Muscle of leg (tissue), 16 donors: ENCODE results near the gene UQCRFS1. TPM values are rescaled to one million over a fixed set of nuclear protein-coding genes. Genes with fewer than 3 reads are reported as not detected.
A peak's percentile ranks its signal among the peaks of the same experiment; 100 is the strongest.

ENCODE experiments used
- DNase-seq: peaks from one replicate; pipeline ENCODE4 v3.0.0; 2013
- H3K27ac ChIP-seq: one replicate; pipeline ENCODE4 v1.5.1; 2013; ENCODE audit warnings: mild to moderate bottlenecking, low read length, control low read depth
- H3K27me3 ChIP-seq: one replicate; pipeline ENCODE4 v1.6.1; 2013; ENCODE audit warnings: low read length; ENCODE audit not compliant: control insufficient read depth, insufficient read depth
- H3K36me3 ChIP-seq: one replicate; pipeline ENCODE4 v1.6.1; 2013; ENCODE audit warnings: low read length; ENCODE audit not compliant: control insufficient read depth, insufficient read depth
- H3K4me1 ChIP-seq: one replicate; pipeline ENCODE4 v1.6.1; 2013; ENCODE audit warnings: low read length; ENCODE audit not compliant: control insufficient read depth, insufficient read depth
- H3K4me3 ChIP-seq: one replicate; pipeline ENCODE4 v1.5.1; 2013; ENCODE audit warnings: low read length, control low read depth
- H3K9me3 ChIP-seq: replicated peaks from 2 replicates; pipeline ENCODE4 v1.6.1; 2013; ENCODE audit warnings: low read depth, low read length; ENCODE audit not compliant: control insufficient read depth
- WGBS: methylation state at CpG from one replicate; pipeline ENCODE4 v1.1.5; 2013; ENCODE audit warnings: missing lambda C conversion rate; ENCODE audit not compliant: insufficient coverage; 5-methylcytosine and 5-hydroxymethylcytosine counted together
- long read RNA-seq, 11 donors: transcript quantifications; one replicate each; lab custom pipeline, GENCODE V29; 2026
- polyA plus RNA-seq, 8 donors: library from polyadenylated mRNA; unstranded; fragments of 120-200 nt; gene quantifications; one replicate each; pipeline versions ENCODE4 v1.2.1 to v1.2.3, GENCODE V29; 2013; ENCODE audit warnings: inconsistent platforms in 1 of 8, low replicate concordance in 1 of 8; ENCODE audit not compliant: insufficient read length in 8 of 8, insufficient read depth in 1 of 8
- total RNA-seq: library from RNA; stranded (reverse); fragments of 120-200 nt; gene quantifications from one replicate; pipeline ENCODE4 v1.2.4, GENCODE V29; 2013

Gene UQCRFS1
- total RNA-seq = 48.1 TPM
- polyA plus RNA-seq = 10 to 100 TPM; 24.6 to 35.8 (median 31.5) TPM
- long read RNA-seq, donor 1, transcript UQCRFS1-201 (2 exons, 3,475 nt) = major isoform, 84 of 84 reads
- long read RNA-seq, donor 1, partial matches to known transcripts = 0 of 84 reads
- long read RNA-seq, donor 1, other reads (novel, unspliced or antisense) = 0 of 84 reads
- long read RNA-seq, donor 2, transcript UQCRFS1-201 (2 exons, 3,475 nt) = major isoform, 12 of 12 reads
- long read RNA-seq, donor 2, partial matches to known transcripts = 0 of 12 reads
- long read RNA-seq, donor 2, other reads (novel, unspliced or antisense) = 0 of 12 reads
- long read RNA-seq, donor 3, transcript UQCRFS1-201 (2 exons, 3,475 nt) = major isoform, 161 of 161 reads
- long read RNA-seq, donor 3, partial matches to known transcripts = 0 of 161 reads
- long read RNA-seq, donor 3, other reads (novel, unspliced or antisense) = 0 of 161 reads
- long read RNA-seq, donor 4, transcript UQCRFS1-201 (2 exons, 3,475 nt) = major isoform, 115 of 115 reads
- long read RNA-seq, donor 4, partial matches to known transcripts = 0 of 115 reads
- long read RNA-seq, donor 4, other reads (novel, unspliced or antisense) = 0 of 115 reads
- long read RNA-seq, donor 5, transcript UQCRFS1-201 (2 exons, 3,475 nt) = major isoform, 257 of 257 reads
- long read RNA-seq, donor 5, partial matches to known transcripts = 0 of 257 reads
- long read RNA-seq, donor 5, other reads (novel, unspliced or antisense) = 0 of 257 reads
- long read RNA-seq, donor 6, transcript UQCRFS1-201 (2 exons, 3,475 nt) = major isoform, 247 of 247 reads
- long read RNA-seq, donor 6, partial matches to known transcripts = 0 of 247 reads
- long read RNA-seq, donor 6, other reads (novel, unspliced or antisense) = 0 of 247 reads
- long read RNA-seq, donor 7, transcript UQCRFS1-201 (2 exons, 3,475 nt) = major isoform, 125 of 125 reads
- long read RNA-seq, donor 7, partial matches to known transcripts = 0 of 125 reads
- long read RNA-seq, donor 7, other reads (novel, unspliced or antisense) = 0 of 125 reads
- long read RNA-seq, donor 8, transcript UQCRFS1-201 (2 exons, 3,475 nt) = major isoform, 90 of 90 reads
- long read RNA-seq, donor 8, partial matches to known transcripts = 0 of 90 reads
- long read RNA-seq, donor 8, other reads (novel, unspliced or antisense) = 0 of 90 reads
- long read RNA-seq, donor 9, transcript UQCRFS1-201 (2 exons, 3,475 nt) = major isoform, 89 of 89 reads
- long read RNA-seq, donor 9, partial matches to known transcripts = 0 of 89 reads
- long read RNA-seq, donor 9, other reads (novel, unspliced or antisense) = 0 of 89 reads
- long read RNA-seq, donor 10, transcript UQCRFS1-201 (2 exons, 3,475 nt) = major isoform, 173 of 173 reads
- long read RNA-seq, donor 10, partial matches to known transcripts = 0 of 173 reads
- long read RNA-seq, donor 10, other reads (novel, unspliced or antisense) = 0 of 173 reads
- long read RNA-seq, donor 11, transcript UQCRFS1-201 (2 exons, 3,475 nt) = major isoform, 108 of 108 reads
- long read RNA-seq, donor 11, partial matches to known transcripts = 0 of 108 reads
- long read RNA-seq, donor 11, other reads (novel, unspliced or antisense) = 0 of 108 reads

DNA sequence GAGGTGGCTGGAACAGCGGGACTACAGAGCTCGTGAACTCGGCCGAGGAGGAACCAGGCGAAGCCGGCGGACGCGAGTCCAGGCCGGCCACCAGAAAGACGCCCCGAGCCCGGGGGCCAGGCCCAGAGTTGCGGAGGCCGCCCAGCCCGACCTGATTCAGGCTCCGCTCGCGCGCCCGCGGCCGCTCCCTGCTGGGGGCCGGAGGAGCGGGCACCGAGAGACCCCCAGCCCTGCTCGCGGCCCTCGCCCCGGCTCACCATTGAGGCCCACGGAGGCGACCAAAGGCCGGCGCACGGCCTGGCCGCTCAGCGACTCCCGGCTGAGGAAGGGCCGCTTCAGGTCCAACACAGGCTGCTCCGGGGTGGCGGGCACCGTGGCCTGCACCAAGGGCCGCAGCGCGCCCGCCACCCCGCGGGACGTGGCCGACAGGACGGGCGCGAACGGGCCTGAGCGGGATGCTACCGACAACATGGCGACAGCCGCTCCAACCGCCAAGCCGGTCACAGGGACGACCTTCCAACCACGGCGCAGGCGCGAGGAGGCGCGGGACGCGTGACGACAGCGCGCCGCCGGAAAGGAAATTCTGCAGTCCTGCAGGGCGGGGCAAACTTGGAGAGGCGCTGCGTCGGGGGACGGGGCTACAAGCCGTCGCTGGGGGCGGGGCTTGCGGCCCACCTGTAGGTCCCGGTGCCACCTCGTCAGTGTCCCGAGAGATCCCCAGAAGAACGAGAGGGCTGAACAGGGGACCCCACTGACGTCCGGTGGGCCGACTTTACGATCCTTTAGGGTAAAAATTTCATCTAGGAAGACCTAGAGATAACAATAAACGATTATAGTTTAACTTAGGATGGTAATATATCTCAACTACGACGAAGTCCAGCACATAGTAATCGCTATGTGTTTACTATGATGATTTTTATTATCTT lies at the start of gene UQCRFS1:
UQCRFS1 (minus strand) TSS at position 504 of the 926 bp plus-strand sequence; CDS start at position 471, 33 bp downstream.
- DNase-seq = peak; percentile 97
- Histone ChIP-seq H3K27me3 (peaks cover 2% of the 10 kb centered on the region), H3K9me3 (peaks cover 2% of the 10 kb centered on the region), H3K4me1 (peaks cover 7% of the 10 kb centered on the region), H3K4me3 (peak within 1 kb of the TSS; percentile 85), H3K36me3 (peaks cover 2% of the 10 kb centered on the region), H3K27ac (peak within 1 kb of the TSS; percentile 92)
- under 1% methylated on average over 73 of the region's 95 CpGs for WGBS

DNA sequence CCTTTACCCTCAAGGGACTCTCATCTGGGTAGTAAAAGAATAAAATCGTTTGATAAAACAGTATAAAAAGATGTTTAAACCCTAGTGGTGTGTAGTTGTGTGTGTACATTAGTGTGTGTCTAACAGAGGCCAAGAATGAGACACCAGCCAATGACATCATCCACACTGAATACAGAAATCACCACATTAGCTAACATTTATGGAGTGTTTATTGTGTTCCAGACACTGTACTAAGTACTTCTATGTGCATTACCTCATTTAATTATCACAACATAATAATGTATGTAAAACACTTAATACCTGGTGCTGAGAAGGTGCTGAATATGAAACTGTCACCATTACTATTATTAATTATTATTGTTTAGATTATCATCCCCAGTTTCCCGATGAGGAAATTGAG lies 49.1 kb upstream of the UQCRFS1 start:
- H3K9me3 ChIP-seq = no peaks in the 10 kb centered on the region
- peaks cover 2% of the 10 kb centered on the region for H3K27me3 ChIP-seq
- H3K4me3 ChIP-seq = no peak overlapping the region
- H3K27ac ChIP-seq = no peak overlapping the region
- no peak for DNase-seq
- WGBS = no CpG with 5 or more reads among the region's 2 CpGs
- H3K36me3 ChIP-seq = no peaks in the 10 kb centered on the region
- peaks cover 22% of the 10 kb centered on the region for H3K4me1 ChIP-seq

- 67% methylated on average over 1 of the region's 5 CpGs for WGBS
- Histone ChIP-seq H3K27ac (peak overlapping the region; percentile 55), H3K36me3 (no peaks in the 10 kb centered on the region), H3K27me3 (no peaks in the 10 kb centered on the region), H3K4me1 (peaks cover 22% of the 10 kb centered on the region), H3K4me3 (no peak overlapping the region), H3K9me3 (no peaks in the 10 kb centered on the region)
- no peak for DNase-seq
These were observed 47.7 kb upstream of the UQCRFS1 start for GRCh38 chr19:29260477-29261317.

- H3K27me3 ChIP-seq = no peaks in the 10 kb centered on the region
- WGBS = 8% methylated on average over 3 of the region's 6 CpGs
- no peak overlapping the region for H3K4me3 ChIP-seq
- no peaks in the 10 kb centered on the region for H3K9me3 ChIP-seq
- no peaks in the 10 kb centered on the region for H3K36me3 ChIP-seq
- peak overlapping the region; percentile 55 for H3K27ac ChIP-seq
- peaks cover 22% of the 10 kb centered on the region for H3K4me1 ChIP-seq
- DNase-seq = peak; percentile 59
These were observed 46.9 kb upstream of the UQCRFS1 start for GRCh38 chr19:29259867-29260281.

- no peak for DNase-seq
- H3K27me3 ChIP-seq = no peaks in the 10 kb centered on the region
- H3K4me3 ChIP-seq = no peak overlapping the region
- H3K27ac ChIP-seq = no peak overlapping the region
- H3K4me1 ChIP-seq = peaks cover 22% of the 10 kb centered on the region
- H3K9me3 ChIP-seq = no peaks in the 10 kb centered on the region
- H3K36me3 ChIP-seq = no peaks in the 10 kb centered on the region
- 100% methylated on average over 1 of the region's 3 CpGs for WGBS
These were observed 46.2 kb upstream of the UQCRFS1 start for GRCh38 chr19:29259153-29259552.

DNA sequence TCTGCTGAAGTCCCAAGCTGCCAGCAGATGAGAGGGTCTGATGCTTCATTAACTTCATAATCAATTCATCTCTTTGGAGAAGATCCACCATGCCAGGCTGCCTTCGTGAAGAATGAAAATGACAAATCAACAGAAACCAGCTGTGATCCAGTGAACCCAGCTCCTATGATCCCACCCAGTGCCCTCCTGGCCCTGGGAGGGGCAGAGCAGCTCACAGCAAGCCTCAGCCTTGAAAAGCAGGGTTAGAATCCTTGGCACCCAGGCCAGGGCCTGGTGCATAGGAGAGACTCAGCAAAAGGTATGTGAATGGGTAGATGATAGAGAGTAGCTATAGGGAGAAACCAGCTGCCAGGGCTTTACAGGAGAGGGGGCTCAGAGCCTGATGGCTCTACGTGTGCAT lies 43.6 kb upstream of the UQCRFS1 start:
- Histone ChIP-seq H3K36me3 (no peaks in the 10 kb centered on the region), H3K4me3 (no peak overlapping the region), H3K9me3 (no peaks in the 10 kb centered on the region), H3K27ac (no peak overlapping the region), H3K4me1 (peaks cover 11% of the 10 kb centered on the region), H3K27me3 (no peaks in the 10 kb centered on the region)
- no CpG with 5 or more reads among the region's 2 CpGs for WGBS
- DNase-seq = no peak

DNA sequence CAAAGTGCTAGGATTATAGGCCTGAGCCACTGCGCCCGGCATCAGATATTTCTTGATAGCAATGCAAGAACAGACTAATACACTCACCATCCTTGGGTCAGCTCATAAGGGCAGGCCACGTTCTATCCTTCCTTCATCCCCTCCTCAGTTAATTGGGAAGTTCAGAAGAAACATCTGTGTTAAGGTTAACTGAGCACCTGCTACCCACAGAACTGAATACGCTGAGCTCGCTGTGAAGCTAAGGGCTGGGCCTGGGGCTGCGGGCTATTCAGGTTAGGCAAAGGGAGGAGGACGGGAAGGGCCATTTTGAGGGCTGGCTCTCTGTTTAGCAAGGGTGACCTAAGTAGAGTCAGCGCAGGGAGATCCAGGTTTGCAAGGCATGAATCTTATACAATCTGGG lies 43.0 kb upstream of the UQCRFS1 start:
- Histone ChIP-seq H3K36me3 (no peaks in the 10 kb centered on the region), H3K4me3 (no peak overlapping the region), H3K27me3 (no peaks in the 10 kb centered on the region), H3K9me3 (no peaks in the 10 kb centered on the region), H3K4me1 (peaks cover 7% of the 10 kb centered on the region), H3K27ac (no peak overlapping the region)
- no peak for DNase-seq
- WGBS = 86% methylated on average over 4 of the region's 8 CpGs

DNA sequence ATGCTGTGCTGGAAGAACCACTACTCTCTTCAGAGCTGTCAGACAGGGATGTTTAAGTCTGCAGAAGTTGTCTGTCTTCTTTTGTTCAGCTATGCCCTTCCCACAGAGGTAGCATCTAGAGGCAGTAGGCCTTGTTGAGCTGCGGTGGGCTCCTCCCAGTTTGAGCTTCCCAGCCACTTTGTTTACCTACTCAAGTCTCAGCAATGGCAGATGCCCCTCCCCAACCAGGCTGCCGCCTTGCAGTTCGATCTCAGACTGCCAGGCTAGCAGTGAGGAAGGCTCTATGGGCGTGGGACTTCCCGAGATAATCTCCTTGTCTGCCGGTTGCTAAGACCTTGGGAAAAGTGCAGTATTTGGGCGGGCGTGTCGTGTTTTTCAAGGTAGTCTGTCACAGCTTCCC lies 42.1 kb upstream of the UQCRFS1 start:
- no peaks in the 10 kb centered on the region for H3K4me1 ChIP-seq
- H3K27ac ChIP-seq = no peak overlapping the region
- H3K36me3 ChIP-seq = no peaks in the 10 kb centered on the region
- no peak for DNase-seq
- 77% methylated on average over 6 of the region's 9 CpGs for WGBS
- H3K27me3 ChIP-seq = no peaks in the 10 kb centered on the region
- H3K4me3 ChIP-seq = no peak overlapping the region
- H3K9me3 ChIP-seq = no peaks in the 10 kb centered on the region
